Endodermal cell (in vitro differentiated cells): ENCODE results near the gene SLC16A12. TPM values are rescaled to one million over a fixed set of nuclear protein-coding genes. Genes with fewer than 3 reads are reported as not detected.

Experiments used
- DNase-seq: peaks from one replicate; pipeline ENCODE4 v3.0.0-alpha.2; 2017
- H3K27ac ChIP-seq: 2 replicates; pipeline ENCODE4 v1.5.1; 2013; ENCODE audit warnings: mild to moderate bottlenecking, low read depth, low read length, moderate library complexity
- H3K27me3 ChIP-seq: 2 replicates; pipeline ENCODE4 v1.6.1; 2013; ENCODE audit warnings: mild to moderate bottlenecking, low read length, moderate library complexity; ENCODE audit not compliant: insufficient read depth, control insufficient read depth, poor library complexity, severe bottlenecking
- H3K36me3 ChIP-seq: 2 replicates; pipeline ENCODE4 v1.7.0; 2013; ENCODE audit warnings: mild to moderate bottlenecking, low read length, moderate library complexity; ENCODE audit not compliant: control insufficient read depth, insufficient read depth
- H3K4me1 ChIP-seq: one replicate; pipeline ENCODE4 v1.7.0; 2013; ENCODE audit warnings: low read length; ENCODE audit not compliant: control insufficient read depth, insufficient read depth
- H3K4me3 ChIP-seq: 2 replicates; pipeline ENCODE4 v1.5.1; 2013; ENCODE audit warnings: mild to moderate bottlenecking, low read length, moderate library complexity
- H3K9ac ChIP-seq: 2 replicates; pipeline ENCODE4 v1.6.1; 2013; ENCODE audit warnings: mild to moderate bottlenecking, low read length, moderate library complexity; ENCODE audit not compliant: poor library complexity, severe bottlenecking; ENCODE audit errors: extremely low read depth
- H3K9me3 ChIP-seq: 2 replicates; pipeline ENCODE4 v1.6.1; 2013; ENCODE audit warnings: mild to moderate bottlenecking, low read length, moderate library complexity; ENCODE audit not compliant: control insufficient read depth
- H3K27ac Mint-ChIP-seq: 2 replicates; pipeline ENCODE4 v1.8.0; 2020; ENCODE audit warnings: mixed read lengths
- H3K27me3 Mint-ChIP-seq: 2 replicates; pipeline ENCODE4 v1.8.0; 2021; ENCODE audit warnings: mild to moderate bottlenecking, mixed read lengths; ENCODE audit not compliant: insufficient read depth
- H3K36me3 Mint-ChIP-seq: 2 replicates; pipeline ENCODE4 v1.8.0; 2020; ENCODE audit warnings: low read depth, mixed read lengths
- H3K4me1 Mint-ChIP-seq: 2 replicates; pipeline ENCODE4 v1.8.0; 2020; ENCODE audit warnings: mixed read lengths
- H3K4me3 Mint-ChIP-seq: 2 replicates; pipeline ENCODE4 v1.8.0; 2020; ENCODE audit warnings: mild to moderate bottlenecking, moderate library complexity, mixed read lengths
- H3K9me3 Mint-ChIP-seq: 2 replicates; pipeline ENCODE4 v1.8.0; 2020; ENCODE audit warnings: mild to moderate bottlenecking, mixed read lengths
- WGBS, 2 experiments: methylation state at CpG; one replicate each; pipeline versions ENCODE4 v1.1.5 to v1.1.7; 2013; ENCODE audit warnings: missing lambda C conversion rate in 2 of 2, mixed read lengths in 1 of 2; ENCODE audit not compliant: insufficient coverage in 1 of 2, insufficient read length in 1 of 2; 5-methylcytosine and 5-hydroxymethylcytosine counted together
- total RNA-seq, 2 donors: library from RNA; stranded (reverse); fragmentation: NEBNext Ultra II Directional in 1 of 2; extraction: Animal tissue kit (Norgen Biotek cat#: 25700) in 1 of 2; gene quantifications; 2 replicates in 1 of 2; 3 replicates in 1 of 2; pipeline ENCODE4 v1.2.1, GENCODE V29; 2021
- TF ChIP-seq, protein P1 (sequence below): fragments of 200-600 bp; sonication (generic); conservative IDR thresholded peaks from 2 replicates; pipeline ENCODE4 v1.5.0; 2021; ENCODE audit warnings: antibody characterized with exemption, mild to moderate bottlenecking

The SLC16A12 gene
- total RNA-seq, 2 donors from 2014 or later: 0.33 to 2.3 TPM

DNA sequence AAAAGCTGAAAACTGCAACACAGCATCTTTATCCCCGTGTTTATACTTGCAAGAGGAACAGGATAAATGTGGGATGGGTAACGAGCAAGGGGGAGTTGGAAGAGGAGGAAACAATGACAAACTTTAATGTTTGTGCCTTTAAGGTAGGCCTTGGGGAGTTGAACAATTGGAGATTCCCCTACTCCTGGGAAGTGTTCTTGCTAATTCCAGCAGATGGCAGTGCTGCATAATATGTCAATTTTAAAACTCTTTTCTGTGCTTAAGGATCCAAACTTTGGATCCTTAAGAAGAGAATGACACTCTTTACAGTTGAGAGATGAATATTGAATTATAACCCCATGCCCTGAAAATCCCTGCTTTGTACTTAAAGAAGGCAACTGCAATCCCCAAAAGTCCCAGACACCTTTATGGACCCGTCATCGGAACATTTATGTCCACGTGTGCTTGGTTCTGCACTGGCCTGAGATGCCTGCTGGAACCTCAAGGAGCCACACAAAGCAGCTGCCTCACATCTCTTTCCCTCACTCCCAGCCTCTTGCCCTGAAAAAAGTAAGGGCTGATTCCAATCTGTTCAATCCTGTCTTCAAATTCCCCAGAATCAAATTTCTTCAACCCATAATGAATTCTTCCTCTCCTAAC is 109.0 kb downstream of the SLC16A12 start:
- no peak for DNase-seq
- Histone ChIP-seq H3K27ac (no peak overlapping the region), H3K4me1 (no peaks in the 10 kb centered on the region), H3K4me3 (no peak overlapping the region), H3K36me3 (no peaks in the 10 kb centered on the region), H3K27me3 (no peaks in the 10 kb centered on the region), H3K9me3 (no peaks in the 10 kb centered on the region), H3K9ac (no peak overlapping the region)
- TF ChIP-seq, protein P1, sequence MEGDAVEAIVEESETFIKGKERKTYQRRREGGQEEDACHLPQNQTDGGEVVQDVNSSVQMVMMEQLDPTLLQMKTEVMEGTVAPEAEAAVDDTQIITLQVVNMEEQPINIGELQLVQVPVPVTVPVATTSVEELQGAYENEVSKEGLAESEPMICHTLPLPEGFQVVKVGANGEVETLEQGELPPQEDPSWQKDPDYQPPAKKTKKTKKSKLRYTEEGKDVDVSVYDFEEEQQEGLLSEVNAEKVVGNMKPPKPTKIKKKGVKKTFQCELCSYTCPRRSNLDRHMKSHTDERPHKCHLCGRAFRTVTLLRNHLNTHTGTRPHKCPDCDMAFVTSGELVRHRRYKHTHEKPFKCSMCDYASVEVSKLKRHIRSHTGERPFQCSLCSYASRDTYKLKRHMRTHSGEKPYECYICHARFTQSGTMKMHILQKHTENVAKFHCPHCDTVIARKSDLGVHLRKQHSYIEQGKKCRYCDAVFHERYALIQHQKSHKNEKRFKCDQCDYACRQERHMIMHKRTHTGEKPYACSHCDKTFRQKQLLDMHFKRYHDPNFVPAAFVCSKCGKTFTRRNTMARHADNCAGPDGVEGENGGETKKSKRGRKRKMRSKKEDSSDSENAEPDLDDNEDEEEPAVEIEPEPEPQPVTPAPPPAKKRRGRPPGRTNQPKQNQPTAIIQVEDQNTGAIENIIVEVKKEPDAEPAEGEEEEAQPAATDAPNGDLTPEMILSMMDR: peak; percentile 92
- Mint-ChIP-seq H3K9me3 (no peaks in the 10 kb centered on the region), H3K27me3 (no peaks in the 10 kb centered on the region), H3K27ac (no peak overlapping the region), H3K4me3 (no peak overlapping the region), H3K36me3 (no peaks in the 10 kb centered on the region), H3K4me1 (peaks cover 27% of the 10 kb centered on the region)
- 58 to 90% methylated on average over 4 to 5 of the region's 5 CpGs for WGBS, 2 experiments

DNA sequence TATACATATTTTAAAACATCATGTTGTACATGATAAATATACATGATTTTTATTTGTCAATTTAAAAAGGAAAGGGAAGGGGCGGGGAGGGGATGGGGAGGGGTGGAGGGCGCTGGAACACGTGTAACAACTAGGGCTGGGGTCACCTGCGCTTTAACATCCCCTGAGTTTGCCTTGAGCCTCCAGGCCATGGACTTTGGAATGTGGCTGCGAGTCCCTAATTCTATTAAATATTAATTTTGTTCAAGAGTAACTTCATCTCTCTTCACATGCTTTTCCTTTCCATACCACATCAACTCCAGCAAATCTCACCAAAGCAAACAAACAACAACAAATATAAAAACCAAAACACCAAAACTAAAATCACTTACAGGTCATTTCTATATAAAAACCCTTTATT is 110.4 kb downstream of the SLC16A12 start:
- Histone ChIP-seq H3K4me1 (no peaks in the 10 kb centered on the region), H3K9me3 (no peaks in the 10 kb centered on the region), H3K9ac (no peak overlapping the region), H3K27me3 (no peaks in the 10 kb centered on the region), H3K4me3 (no peak overlapping the region), H3K27ac (no peak overlapping the region), H3K36me3 (no peaks in the 10 kb centered on the region)
- H3K4me3 Mint-ChIP-seq: no peak overlapping the region
- H3K36me3 Mint-ChIP-seq: no peaks in the 10 kb centered on the region
- H3K27me3 Mint-ChIP-seq: no peaks in the 10 kb centered on the region
- H3K27ac Mint-ChIP-seq: no peak overlapping the region
- DNase-seq: no peak
- 93% methylated on average over 5 of the region's 5 CpGs; no CpG with 5 or more reads in 1 of the 2 experiments for WGBS, 2 experiments
- H3K9me3 Mint-ChIP-seq: no peaks in the 10 kb centered on the region
- TF ChIP-seq, protein P1: no peak
- H3K4me1 Mint-ChIP-seq: peaks cover 27% of the 10 kb centered on the region

GRCh38 chr10:89421018-89421476 is 114.3 kb downstream of the SLC16A12 start:
- Histone ChIP-seq H3K27ac (no peak overlapping the region), H3K4me1 (no peaks in the 10 kb centered on the region), H3K36me3 (no peaks in the 10 kb centered on the region), H3K4me3 (no peak overlapping the region), H3K9me3 (no peaks in the 10 kb centered on the region), H3K27me3 (peaks cover 4% of the 10 kb centered on the region), H3K9ac (no peak overlapping the region)
- DNase-seq: no peak
- Mint-ChIP-seq H3K4me1 (peaks cover 15% of the 10 kb centered on the region), H3K36me3 (no peaks in the 10 kb centered on the region), H3K27me3 (peaks cover 6% of the 10 kb centered on the region), H3K27ac (no peak overlapping the region), H3K9me3 (no peaks in the 10 kb centered on the region), H3K4me3 (no peak overlapping the region)
- TF ChIP-seq, protein P1: no peak
- 93 to 96% methylated on average over 2 of the region's 2 CpGs for WGBS, 2 experiments
